Neutrophil (primary cell): ENCODE data around the gene TYW3.

Experiments
- H3K27ac ChIP-seq: fragments of 200-600 bp; sonication (generic); 2 replicates; pipeline ENCODE4 v1.5.1; 2016; ENCODE audit warnings: mild to moderate bottlenecking, moderate library complexity
- H3K27me3 ChIP-seq: fragments of 200-600 bp; sonication (generic); 2 replicates; pipeline ENCODE4 v1.6.0; 2016; ENCODE audit warnings: mild to moderate bottlenecking
- H3K36me3 ChIP-seq: fragments of 200-600 bp; sonication (generic); 2 replicates; pipeline ENCODE4 v1.5.1; 2017
- H3K4me1 ChIP-seq, 2 experiments: fragments of 200-600 bp in 1 of 2; sonication (generic) in 1 of 2; 1 replicate in 1 of 2; 2 replicates in 1 of 2; pipeline versions ENCODE4 v1.5.1 to v1.6.1; 2013 to 2016; ENCODE audit warnings: low read depth in 1 of 2, low read length in 1 of 2, mild to moderate bottlenecking in 1 of 2, moderate library complexity in 1 of 2; ENCODE audit not compliant: control insufficient read depth in 1 of 2, insufficient read depth in 1 of 2
- H3K4me3 ChIP-seq, 2 experiments: fragments of 200-600 bp in 1 of 2; sonication (generic) in 1 of 2; 1 replicate in 1 of 2; 2 replicates in 1 of 2; pipeline ENCODE4 v1.5.1; 2013 to 2016; ENCODE audit warnings: low read depth in 1 of 2, low read length in 1 of 2, mild to moderate bottlenecking in 1 of 2, moderate library complexity in 1 of 2
- H3K9me3 ChIP-seq: fragments of 200-600 bp; sonication (generic); 2 replicates; pipeline ENCODE4 v1.5.1; 2016
- CTCF ChIP-seq: fragments of 200-600 bp; sonication (generic); IDR thresholded peaks from 2 replicates; pipeline ENCODE4 v1.5.1; 2016; ENCODE audit warnings: antibody characterized with exemption

Gene TYW3

GRCh38 chr1:74703386-74704182 is 29.4 kb upstream of the TYW3 start:
- Histone ChIP-seq H3K4me1 (no peaks in the 10 kb centered on the region), H3K27me3 (no peaks in the 10 kb centered on the region), H3K4me3 (no peak overlapping the region), H3K27ac (no peak overlapping the region), H3K36me3 (no peaks in the 10 kb centered on the region), H3K9me3 (no peaks in the 10 kb centered on the region)
- TF ChIP-seq CTCF, result no peak

- no peaks in the 10 kb centered on the region for H3K9me3 ChIP-seq
- no peaks in the 10 kb centered on the region for H3K27me3 ChIP-seq
- no peak overlapping the region for H3K27ac ChIP-seq
- no peaks in the 10 kb centered on the region for H3K36me3 ChIP-seq
- no peaks in the 10 kb centered on the region for H3K4me1 ChIP-seq
- no peak overlapping the region for H3K4me3 ChIP-seq
- no peak for TF ChIP-seq CTCF
These were observed 20.1 kb upstream of the TYW3 start for GRCh38 chr1:74712881-74713280.

- no peak for TF ChIP-seq CTCF
- no peak overlapping the region for H3K4me3 ChIP-seq
- no peaks in the 10 kb centered on the region for H3K9me3 ChIP-seq
- no peaks in the 10 kb centered on the region for H3K4me1 ChIP-seq
- no peaks in the 10 kb centered on the region for H3K36me3 ChIP-seq
- H3K27ac ChIP-seq, result no peak overlapping the region
- H3K27me3 ChIP-seq, result no peaks in the 10 kb centered on the region
These were observed 19.1 kb upstream of the TYW3 start for GRCh38 chr1:74713849-74714248.

GRCh38 chr1:74714429-74715235 is 18.3 kb upstream of the TYW3 start:
- H3K27ac ChIP-seq, result no peak overlapping the region
- H3K4me1 ChIP-seq, result no peaks in the 10 kb centered on the region
- H3K4me3 ChIP-seq, result no peak overlapping the region
- no peaks in the 10 kb centered on the region for H3K36me3 ChIP-seq
- no peaks in the 10 kb centered on the region for H3K27me3 ChIP-seq
- TF ChIP-seq CTCF, result no peak
- H3K9me3 ChIP-seq, result no peaks in the 10 kb centered on the region

- Histone ChIP-seq H3K36me3 (no peaks in the 10 kb centered on the region), H3K27me3 (no peaks in the 10 kb centered on the region), H3K9me3 (no peaks in the 10 kb centered on the region), H3K27ac (no peak overlapping the region), H3K4me1 (no peaks in the 10 kb centered on the region), H3K4me3 (no peak overlapping the region)
- TF ChIP-seq CTCF, result no peak
These were observed 17.8 kb upstream of the TYW3 start for GRCh38 chr1:74715236-74715502.
